ENCODE data around the gene AMZ1. TPM values are rescaled to one million over a fixed set of nuclear protein-coding genes. Genes with fewer than 3 reads are reported as not detected.

AMZ1 gene
- total and polyA plus RNA-seq, 10 of the 15 experiments (the other 5 are each of a cell fraction or from before 2014, with no cell fraction given) = 0.02 to 2.0 (median 0.69) TPM

GRCh38 chr7:2666588-2667250 is 21.3 kb upstream of the AMZ1 start:
- no peak for FAIRE-seq
- ChIA-PET POLR2A (no interaction called here), SMC1A (ENCODE audit: uncharacterized antibody, unreplicated experiment) (interaction anchor here (1.0 kb wide), 1 partner anchor 49 kb away, joined by 3 read pairs; no protein-coding TSS in a partner anchor), RAD21 (ENCODE audit: unreplicated experiment) (interaction anchor here (0.7 to 1.2 kb wide), 2 partner anchors 15 to 44 kb away, joined by 3 read pairs; no protein-coding TSS in a partner anchor), CTCF (interaction anchor here (0.9 to 1.1 kb wide), 2 partner anchors 43 to 215 kb away, joined by 3 read pairs; no protein-coding TSS in a partner anchor)
- Histone ChIP-seq H3K4me2 (ENCODE audit: control insufficient read depth, insufficient read depth) (no peak overlapping the region), H3K9me3 (replicated peaks; ENCODE audit: control insufficient read depth, insufficient read depth, low read length) (no peaks in the 10 kb centered on the region), H4K20me1 (ENCODE audit: control insufficient read depth, insufficient read depth) (no peaks in the 10 kb centered on the region), H3K4me1 (ENCODE audit: control insufficient read depth, insufficient read depth, low read length) (peaks cover 4% of the 10 kb centered on the region; the same call in 1 of the 2 replicates), H3K4me3 (no peak overlapping the region), H3K79me2 (ENCODE audit: control insufficient read depth, insufficient read depth, low read length) (no peaks in the 10 kb centered on the region), H3K36me3 (ENCODE audit: control insufficient read depth in 2 of 2, insufficient read depth in 2 of 2, low read length in 1 of 2) (no peaks in the 10 kb centered on the region), H3K9ac (ENCODE audit: control insufficient read depth, insufficient read depth, low read length) (no peak overlapping the region), H3K27me3 (replicated peaks in 1 of 2; ENCODE audit: control insufficient read depth in 2 of 2, insufficient read depth in 2 of 2, low read length in 1 of 2) (no peaks in the 10 kb centered on the region), H2AFZ (ENCODE audit: control insufficient read depth, low read depth, low read length) (no peak overlapping the region), H3K27ac (ENCODE audit: control insufficient read depth, insufficient read depth) (no peak overlapping the region)
- in situ Hi-C loops (cut with MboI) (loop anchor here (5.0 kb wide), 1 partner anchor 46 kb away; no protein-coding TSS in a partner anchor), intact Hi-C loops (cut with micrococcal nuclease; ENCODE audit: unreplicated experiment) (loop anchor here (10.0 kb wide), 1 partner anchor 488 kb away; no protein-coding TSS in a partner anchor)
- no peak for ATAC-seq
- no TSS peak for BruUV-seq (replicated peaks)
- DNase-seq (ENCODE audit: low read depth, low spot score) = no peak
- TF ChIP-seq CUX1 (IDR thresholded peaks at IDR 0.05; ENCODE audit: insufficient replicate concordance, low read depth, low read length) (no peak), CBX5 (IDR thresholded peaks at IDR 0.05; ENCODE audit: low read depth) (no peak), CBFB (IDR thresholded peaks at IDR 0.05; ENCODE audit: low read depth) (no peak), ATF7 (IDR thresholded peaks at IDR 0.05; ENCODE audit: low read depth) (no peak), IKZF1 (conservative IDR thresholded peaks at IDR 0.05) (no peak), EP300 (IDR thresholded peaks at IDR 0.05; ENCODE audit: borderline replicate concordance in 1 of 2, control insufficient read depth in 1 of 2, low read depth in 2 of 2, low read length in 2 of 2) (no peak), PML (IDR thresholded peaks at IDR 0.05; ENCODE audit: low read length) (no peak)
- TF ChIP-seq, protein P1, sequence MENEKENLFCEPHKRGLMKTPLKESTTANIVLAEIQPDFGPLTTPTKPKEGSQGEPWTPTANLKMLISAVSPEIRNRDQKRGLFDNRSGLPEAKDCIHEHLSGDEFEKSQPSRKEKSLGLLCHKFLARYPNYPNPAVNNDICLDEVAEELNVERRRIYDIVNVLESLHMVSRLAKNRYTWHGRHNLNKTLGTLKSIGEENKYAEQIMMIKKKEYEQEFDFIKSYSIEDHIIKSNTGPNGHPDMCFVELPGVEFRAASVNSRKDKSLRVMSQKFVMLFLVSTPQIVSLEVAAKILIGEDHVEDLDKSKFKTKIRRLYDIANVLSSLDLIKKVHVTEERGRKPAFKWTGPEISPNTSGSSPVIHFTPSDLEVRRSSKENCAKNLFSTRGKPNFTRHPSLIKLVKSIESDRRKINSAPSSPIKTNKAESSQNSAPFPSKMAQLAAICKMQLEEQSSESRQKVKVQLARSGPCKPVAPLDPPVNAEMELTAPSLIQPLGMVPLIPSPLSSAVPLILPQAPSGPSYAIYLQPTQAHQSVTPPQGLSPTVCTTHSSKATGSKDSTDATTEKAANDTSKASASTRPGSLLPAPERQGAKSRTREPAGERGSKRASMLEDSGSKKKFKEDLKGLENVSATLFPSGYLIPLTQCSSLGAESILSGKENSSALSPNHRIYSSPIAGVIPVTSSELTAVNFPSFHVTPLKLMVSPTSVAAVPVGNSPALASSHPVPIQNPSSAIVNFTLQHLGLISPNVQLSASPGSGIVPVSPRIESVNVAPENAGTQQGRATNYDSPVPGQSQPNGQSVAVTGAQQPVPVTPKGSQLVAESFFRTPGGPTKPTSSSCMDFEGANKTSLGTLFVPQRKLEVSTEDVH (IDR thresholded peaks at IDR 0.05; ENCODE audit: low read depth, partially characterized antibody) = no peak
- TF ChIP-seq, protein P2, sequence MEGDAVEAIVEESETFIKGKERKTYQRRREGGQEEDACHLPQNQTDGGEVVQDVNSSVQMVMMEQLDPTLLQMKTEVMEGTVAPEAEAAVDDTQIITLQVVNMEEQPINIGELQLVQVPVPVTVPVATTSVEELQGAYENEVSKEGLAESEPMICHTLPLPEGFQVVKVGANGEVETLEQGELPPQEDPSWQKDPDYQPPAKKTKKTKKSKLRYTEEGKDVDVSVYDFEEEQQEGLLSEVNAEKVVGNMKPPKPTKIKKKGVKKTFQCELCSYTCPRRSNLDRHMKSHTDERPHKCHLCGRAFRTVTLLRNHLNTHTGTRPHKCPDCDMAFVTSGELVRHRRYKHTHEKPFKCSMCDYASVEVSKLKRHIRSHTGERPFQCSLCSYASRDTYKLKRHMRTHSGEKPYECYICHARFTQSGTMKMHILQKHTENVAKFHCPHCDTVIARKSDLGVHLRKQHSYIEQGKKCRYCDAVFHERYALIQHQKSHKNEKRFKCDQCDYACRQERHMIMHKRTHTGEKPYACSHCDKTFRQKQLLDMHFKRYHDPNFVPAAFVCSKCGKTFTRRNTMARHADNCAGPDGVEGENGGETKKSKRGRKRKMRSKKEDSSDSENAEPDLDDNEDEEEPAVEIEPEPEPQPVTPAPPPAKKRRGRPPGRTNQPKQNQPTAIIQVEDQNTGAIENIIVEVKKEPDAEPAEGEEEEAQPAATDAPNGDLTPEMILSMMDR (IDR thresholded peaks at IDR 0.05 in 2 of 3, conservative IDR thresholded peaks at IDR 0.05 in 1 of 3; ENCODE audit: control insufficient read depth in 2 of 3, extremely low read depth in 1 of 3, insufficient read depth in 1 of 3, low read depth in 3 of 3, low read length in 3 of 3) = no peak
- TF ChIP-seq, protein P3, sequence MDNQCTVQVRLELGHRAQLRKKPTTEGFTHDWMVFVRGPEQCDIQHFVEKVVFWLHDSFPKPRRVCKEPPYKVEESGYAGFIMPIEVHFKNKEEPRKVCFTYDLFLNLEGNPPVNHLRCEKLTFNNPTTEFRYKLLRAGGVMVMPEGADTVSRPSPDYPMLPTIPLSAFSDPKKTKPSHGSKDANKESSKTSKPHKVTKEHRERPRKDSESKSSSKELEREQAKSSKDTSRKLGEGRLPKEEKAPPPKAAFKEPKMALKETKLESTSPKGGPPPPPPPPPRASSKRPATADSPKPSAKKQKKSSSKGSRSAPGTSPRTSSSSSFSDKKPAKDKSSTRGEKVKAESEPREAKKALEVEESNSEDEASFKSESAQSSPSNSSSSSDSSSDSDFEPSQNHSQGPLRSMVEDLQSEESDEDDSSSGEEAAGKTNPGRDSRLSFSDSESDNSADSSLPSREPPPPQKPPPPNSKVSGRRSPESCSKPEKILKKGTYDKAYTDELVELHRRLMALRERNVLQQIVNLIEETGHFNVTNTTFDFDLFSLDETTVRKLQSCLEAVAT (IDR thresholded peaks at IDR 0.05) = no peak
- 48% methylated on average over 18 of the region's 18 CpGs for WGBS (ENCODE audit: insufficient coverage, insufficient replicate concordance, low lambda C conversion rate, missing lambda C conversion rate)

Measured in GM12878 (cell line).